HTERT RPE-1 (cell line): ENCODE measurements around the gene RBMS3.

Source experiments
- in situ Hi-C: fragments of 300-500 bp; cut with MboI; formaldehyde crosslinking; loops from 4 replicates; pipeline ENCODE4 v1.14.3; 2020; ENCODE audit warnings: low sequenced_read_pairs

The RBMS3 gene

GRCh38 chr3:29701326-29701983 is 420.6 kb downstream of the RBMS3 start:
- in situ Hi-C loops: no loop called here

GRCh38 chr3:29705906-29706844 is 425.3 kb downstream of the RBMS3 start:
- in situ Hi-C loops: no loop called here

DNA sequence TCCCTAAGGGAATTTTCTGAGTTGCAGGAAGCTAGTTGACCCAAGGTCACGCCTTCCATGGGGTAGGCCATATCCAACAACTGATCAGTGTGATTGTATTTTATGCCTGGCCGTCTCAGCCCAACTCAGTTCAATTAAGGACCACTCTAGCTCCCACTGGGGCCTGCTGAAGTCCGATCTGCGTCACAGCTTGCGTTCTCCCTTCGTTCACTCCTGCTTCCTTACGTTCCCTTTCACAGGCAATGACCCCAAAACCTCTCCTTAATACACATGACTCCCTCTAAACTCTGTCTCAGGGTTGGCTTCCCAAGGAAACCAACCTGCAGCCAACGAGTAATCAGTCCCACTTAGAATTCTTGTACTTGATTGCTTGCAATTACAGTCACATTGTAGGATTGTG is 428.0 kb downstream of the RBMS3 start:
- in situ Hi-C loops: no loop called here

DNA sequence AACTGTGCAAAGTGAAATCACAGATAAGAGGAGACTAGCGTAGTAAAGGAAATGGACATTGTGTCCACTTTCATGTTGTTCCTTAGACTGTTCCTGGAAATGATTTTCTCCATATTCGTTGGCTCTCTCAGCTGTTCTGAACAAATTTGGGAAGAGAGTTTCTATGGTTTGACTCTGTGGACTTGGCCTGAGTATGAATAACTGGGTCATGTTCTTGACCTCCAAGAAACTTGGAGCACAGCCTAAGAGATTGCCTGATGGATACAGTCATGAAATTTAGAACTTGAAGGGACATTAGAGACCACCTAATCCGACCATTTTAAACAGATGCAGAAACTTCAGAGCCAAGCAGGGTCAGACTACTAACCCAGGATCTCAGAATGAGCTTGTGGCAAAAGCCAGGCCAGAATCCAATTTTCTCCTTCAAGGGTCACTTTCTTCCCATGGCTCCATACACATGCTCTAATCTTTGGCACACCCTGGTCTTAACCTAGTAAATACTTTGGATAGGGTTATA is 430.4 kb downstream of the RBMS3 start:
- in situ Hi-C loops: no loop called here

- in situ Hi-C loops: no loop called here
Observed at GRCh38 chr3:29716213-29716612, 435.3 kb downstream of the RBMS3 start.

GRCh38 chr3:29718661-29719065 is 437.8 kb downstream of the RBMS3 start:
- in situ Hi-C loops: no loop called here

DNA sequence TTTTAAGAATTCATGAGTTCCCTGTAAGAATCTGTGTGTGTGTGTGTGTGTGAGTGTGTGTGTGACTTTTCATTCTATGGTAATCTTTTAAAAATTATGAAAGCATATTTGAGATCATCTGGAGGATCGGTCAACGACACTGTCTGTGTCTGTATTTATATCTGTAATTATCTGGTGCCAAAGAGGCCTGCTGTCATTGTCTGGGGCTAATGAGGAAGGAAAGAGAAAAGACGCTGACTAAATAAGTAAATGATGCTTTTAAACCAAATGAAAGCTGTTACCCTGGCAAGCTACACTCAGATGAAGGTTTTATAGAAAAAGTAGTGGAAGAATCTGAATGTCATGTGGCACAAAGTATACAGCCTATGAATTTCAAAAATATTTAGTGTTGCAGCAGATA is 439.8 kb downstream of the RBMS3 start:
- in situ Hi-C loops: no loop called here

GRCh38 chr3:29721789-29722188 is 440.9 kb downstream of the RBMS3 start:
- in situ Hi-C loops: no loop called here

DNA sequence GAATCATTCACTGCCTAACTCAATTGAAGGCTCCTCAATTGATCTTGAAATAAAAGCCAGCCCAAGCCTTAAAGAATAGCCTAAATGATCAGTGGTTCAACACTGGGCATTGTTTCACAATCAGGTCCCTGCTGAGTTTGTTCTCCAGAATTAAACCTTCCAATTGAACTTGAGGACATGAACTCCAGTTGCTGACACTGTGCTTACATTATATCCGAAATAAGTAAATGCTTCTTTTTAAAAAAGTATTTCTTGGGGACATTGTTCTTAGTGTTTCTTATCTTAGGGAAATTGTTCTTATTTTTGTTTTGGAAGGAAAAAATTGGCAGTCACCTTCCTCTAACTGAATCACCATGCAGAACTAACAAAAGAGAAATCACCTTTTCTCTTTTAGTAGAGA is 450.2 kb downstream of the RBMS3 start:
- in situ Hi-C loops: no loop called here

- in situ Hi-C loops: no loop called here
Observed at GRCh38 chr3:29741231-29741630, 460.4 kb downstream of the RBMS3 start.

GRCh38 chr3:29745232-29745870 is 464.5 kb downstream of the RBMS3 start:
- in situ Hi-C loops: no loop called here

GRCh38 chr3:29746163-29746760 is 465.4 kb downstream of the RBMS3 start:
- in situ Hi-C loops: no loop called here

GRCh38 chr3:29747991-29748390 is 467.1 kb downstream of the RBMS3 start:
- in situ Hi-C loops: no loop called here

DNA sequence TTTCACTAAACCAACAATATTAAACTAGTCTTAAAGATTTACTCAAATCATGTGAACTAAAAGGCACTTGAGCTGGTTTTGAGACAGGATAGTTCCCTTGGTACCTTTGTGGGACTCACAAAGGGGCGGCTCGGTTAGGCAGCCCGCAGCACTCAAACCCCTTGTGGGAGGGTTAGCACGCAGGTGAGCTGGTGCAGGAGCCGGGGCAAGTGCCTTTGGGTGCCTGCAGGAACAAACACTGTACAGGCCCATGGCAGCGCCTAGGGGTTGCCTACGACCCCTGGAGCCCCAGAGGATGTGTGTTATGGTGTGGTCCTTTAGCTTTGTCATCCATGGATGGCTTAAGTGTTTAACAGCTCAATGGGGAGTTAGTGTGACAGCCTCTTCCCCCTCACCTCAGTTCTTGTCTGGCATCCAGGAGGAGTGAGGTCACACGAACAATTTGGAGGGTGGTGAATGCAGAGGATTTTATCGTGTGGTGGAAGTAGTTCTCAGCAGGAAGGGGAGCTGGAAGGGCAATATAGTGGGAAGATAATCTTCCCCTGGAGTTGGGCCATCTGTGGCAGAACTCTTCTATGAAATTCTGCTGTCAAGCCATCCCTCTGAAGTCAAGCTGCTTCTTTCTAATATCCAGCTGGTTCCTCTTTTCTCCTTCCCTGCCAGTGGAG is 470.9 kb downstream of the RBMS3 start:
- in situ Hi-C loops: no loop called here

- in situ Hi-C loops: no loop called here
Observed at GRCh38 chr3:29754346-29754745, 473.5 kb downstream of the RBMS3 start.

- in situ Hi-C loops: no loop called here
Observed at GRCh38 chr3:29755416-29755815, 474.5 kb downstream of the RBMS3 start.

DNA sequence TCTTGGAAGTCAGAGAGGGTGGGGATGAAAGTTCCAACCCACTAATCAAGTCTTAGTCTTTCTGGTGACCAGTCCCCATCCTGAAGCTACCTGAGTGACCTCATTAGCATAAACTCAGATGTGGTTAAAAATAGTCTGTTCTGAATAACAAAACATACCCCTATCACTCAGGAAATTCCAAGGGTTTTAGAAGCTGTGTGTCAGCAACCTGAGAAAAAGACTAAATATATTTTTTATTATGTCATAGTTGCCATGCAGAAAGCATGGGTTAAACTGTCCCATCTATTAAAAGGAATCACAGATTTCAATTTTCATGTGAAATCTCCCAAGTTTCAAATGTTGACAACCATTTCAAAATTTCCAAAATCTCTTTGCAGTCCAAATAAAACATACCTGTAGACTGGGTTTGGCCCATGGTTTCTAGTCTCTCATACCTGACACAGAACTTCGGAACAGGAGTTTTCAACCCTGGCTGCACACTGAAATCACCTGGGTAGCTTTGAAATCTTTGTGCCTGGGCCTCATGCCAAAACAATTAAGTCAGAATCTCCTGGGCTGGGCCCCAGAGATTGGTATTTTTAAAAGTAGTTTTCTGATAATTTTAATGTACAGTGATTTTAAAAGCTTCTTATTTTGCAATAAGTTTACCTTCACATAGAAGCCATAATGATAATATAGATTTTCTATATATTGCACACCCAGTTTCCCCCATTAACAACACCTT is 476.3 kb downstream of the RBMS3 start:
- in situ Hi-C loops: no loop called here

DNA sequence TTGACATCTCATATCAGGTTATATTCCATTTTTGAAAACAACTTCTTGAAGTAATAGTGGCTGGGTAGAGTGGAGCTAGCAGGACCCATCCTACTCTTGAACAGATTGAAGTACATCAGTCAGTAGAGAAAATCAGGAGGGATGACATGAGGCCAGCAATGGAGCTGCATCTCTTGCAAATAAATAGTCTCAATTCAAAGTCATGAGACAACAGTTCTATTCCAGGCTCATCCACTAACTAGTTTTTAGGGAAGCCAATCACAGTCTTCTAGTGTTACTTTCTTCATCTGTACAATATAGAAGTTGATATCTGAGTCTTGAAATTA is 477.2 kb downstream of the RBMS3 start:
- in situ Hi-C loops: no loop called here

DNA sequence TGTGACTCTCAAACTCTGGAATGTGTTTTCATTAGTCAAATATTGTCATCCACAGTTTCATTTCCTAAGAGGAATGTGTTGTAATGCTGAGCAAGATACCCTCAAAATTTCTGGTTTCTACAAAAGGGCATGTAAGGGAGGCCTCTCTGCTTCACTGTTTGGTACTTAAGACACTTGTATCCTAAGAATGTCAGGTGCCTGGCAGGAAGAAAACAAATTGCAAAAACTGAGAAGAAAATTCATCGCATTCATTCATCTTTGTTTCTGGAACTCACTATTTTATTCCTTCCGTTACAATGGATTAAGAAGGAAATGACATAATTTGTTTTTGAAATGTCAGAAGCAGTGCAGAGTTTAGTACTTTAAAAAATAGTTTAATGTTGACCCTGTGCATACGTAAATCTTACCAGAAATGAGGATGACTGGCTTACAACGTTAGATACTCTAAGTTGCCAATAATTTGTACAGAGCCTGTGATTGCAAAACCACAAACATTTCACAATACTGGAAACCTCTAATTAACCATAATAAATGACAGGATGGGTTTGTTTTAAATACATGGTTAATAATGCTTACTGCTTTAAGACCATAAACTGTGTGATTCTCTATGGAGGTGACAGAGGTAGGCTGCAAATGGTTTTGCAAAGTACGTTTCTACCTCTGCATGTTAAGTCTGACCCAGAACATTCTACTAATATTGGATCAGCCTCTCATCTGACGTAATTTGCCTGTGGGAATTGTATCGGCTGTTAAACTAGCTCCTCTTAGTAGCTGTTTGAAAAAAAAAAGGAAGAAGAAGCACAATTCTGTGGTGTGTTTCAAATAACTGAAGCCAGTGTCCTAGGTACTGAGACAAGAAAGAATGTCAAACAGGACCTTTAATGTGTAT is 477.8 kb downstream of the RBMS3 start:
- in situ Hi-C loops: no loop called here
